GM18508 (cell line): ENCODE data around the gene NUDT6.
"Not testable (repeated sequence)": the region's sequence is repeated elsewhere in the genome, so short reads cannot be mapped to it uniquely, and the experiment has no call there.

Experiments
- ATAC-seq: cut with Tn5 transposase; IDR thresholded peaks from one replicate; pipeline ENCODE4 v1.9.1; 2021; ENCODE audit warnings: moderate number of reproducible peaks; ENCODE audit not compliant: insufficient read depth, unreplicated experiment

NUDT6 gene

DNA sequence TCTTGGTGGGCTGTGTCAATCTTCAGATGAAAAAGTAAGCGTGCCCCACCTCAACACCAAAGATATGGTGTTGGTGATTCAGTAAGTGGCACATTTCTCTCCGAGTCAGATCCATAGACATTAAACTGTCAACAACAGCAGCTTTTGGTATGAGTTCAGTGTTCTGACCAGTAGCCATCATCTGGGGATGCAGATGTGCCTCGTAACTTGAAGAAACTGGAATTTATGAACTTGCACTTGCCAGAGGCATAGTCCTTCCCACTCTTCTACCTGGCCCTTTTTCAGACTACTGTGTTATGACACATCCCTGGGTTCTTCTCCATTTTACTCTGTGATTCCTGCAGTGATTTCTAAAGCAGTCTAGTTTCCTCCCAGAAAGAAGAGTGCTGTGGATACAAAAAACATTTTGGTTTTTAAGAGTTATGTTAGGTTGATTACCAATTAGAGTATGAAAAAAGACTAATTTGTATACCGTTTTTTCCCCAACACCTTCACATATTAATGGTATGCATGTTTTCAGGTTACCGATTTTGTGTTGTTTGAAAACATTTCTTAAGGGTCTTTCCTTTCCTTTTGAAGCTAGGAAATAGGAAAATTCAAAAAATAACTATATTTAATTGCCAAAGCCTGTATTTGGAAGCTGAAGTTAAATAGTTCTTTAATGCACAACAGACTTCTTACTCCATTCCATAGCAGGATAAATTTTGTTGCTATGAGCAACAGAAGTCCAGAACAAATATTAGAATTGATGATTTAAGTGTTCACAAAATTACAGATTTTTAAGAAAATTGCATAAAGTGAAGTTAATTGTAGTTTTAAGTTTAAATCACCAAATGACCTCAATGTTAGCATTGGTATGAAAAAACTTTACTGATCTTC lies 39.3 kb downstream of the NUDT6 start:
- ATAC-seq: no peak

DNA sequence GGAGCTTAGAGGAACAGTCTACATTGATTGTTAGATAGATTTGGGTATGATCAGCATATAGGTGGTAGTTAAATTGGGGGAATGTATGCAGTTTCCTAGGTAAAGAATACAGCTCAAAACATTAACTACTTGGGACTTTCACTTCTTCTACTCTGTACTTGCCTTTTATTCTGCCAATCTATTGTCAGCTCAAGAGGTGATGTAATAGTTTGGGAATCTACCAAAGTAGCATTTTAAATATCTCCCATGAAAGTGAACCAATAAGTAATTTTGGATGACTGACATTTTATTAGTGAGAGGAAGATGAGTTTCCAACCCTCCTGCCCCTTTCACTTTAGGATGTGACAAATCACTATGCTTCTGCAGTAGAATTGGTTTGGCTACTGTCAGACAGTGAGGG lies 43.4 kb downstream of the NUDT6 start:
- no peak for ATAC-seq

DNA sequence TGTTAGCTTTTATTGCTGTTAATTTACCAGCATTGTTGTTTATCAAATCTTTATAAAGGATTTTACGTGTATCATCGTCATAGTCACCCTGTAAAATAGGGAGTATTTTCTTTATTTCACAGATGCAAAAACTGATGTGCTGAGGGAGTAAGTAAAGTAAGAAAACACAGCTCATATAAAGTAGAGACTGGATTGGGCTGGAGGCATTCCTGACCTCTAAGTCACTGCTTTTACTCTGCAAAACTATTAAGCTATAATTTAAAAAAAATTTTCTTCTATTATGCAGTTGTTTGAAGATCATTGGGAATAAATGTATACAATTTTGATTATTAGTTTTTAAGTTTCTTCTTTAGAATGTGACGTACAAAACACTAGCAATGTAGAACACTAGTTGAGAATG lies 45.9 kb downstream of the NUDT6 start:
- ATAC-seq: no peak

DNA sequence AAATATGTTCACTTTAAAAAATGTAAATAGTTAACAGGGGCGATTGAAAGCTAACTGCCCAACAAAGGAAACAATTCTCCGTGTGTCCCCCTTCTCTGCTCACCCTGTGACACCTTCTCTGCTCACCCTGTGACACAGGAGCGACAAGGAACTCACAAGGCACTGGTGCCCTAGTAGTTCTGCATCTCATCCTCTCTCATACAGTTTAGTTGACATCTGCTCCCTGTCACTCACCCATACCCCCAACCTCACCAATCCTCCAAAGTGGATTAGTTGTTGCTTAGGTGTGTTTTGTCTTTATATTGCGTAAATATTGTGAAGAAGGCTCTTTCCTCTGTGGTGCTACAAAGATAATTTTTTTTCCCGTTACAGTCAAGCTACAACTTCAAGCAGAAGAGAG lies 46.4 kb downstream of the NUDT6 start:
- ATAC-seq: no peak

DNA sequence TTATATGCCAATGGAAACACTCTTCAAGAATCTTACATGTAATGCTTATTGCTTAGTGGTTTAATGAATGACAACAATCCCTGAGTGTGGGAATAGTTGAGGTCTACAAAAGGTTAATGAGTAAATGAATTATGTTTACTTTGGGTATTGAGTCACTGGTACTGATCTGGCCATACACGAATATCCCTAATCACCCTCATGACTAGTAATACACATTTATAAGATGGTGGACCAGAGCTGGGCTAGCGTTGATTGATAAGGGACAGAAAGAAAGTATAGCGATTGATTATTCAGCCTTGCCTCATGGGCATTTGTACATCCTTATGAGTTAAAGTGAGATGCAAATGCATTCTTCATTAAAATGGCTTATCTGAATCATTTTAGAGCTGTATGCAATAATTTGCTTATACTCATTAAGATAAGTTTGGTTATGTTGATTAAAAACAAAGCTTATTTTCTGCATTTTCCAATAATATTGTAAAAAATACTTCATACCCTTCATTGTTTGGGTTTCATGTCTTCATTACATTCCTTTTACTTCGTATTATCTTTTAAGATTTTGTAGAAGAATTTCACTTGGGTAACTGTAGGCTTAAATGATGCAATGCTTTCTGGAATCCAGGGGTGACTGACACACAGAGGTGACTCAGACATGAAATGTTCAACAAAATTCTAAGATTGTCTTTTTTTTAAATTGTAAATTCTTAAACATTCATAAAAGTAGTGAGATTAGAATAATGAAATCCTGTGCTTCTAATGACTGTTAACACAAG lies 48.4 kb downstream of the NUDT6 start:
- ATAC-seq: peak; percentile 70

DNA sequence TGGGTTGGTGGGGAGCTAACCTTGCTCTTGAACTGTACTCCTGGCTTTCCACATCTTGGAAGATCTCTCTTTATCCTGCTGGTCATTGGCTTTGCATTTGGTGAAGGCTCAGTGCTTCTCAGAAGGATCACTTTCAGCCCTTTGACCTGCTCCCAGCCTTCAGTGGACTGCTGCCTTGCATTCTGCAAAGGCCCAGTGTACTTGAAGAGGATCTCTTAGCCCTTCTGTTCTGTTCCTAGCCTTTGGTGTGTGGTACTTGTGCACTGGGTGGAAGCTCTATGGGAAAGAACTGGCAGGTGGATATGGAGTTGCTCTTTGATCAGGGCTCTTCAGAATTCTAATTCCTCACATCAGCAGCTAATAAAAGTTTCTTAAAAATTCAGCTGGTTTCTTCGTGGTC lies 49.3 kb downstream of the NUDT6 start:
- ATAC-seq: no peak

DNA sequence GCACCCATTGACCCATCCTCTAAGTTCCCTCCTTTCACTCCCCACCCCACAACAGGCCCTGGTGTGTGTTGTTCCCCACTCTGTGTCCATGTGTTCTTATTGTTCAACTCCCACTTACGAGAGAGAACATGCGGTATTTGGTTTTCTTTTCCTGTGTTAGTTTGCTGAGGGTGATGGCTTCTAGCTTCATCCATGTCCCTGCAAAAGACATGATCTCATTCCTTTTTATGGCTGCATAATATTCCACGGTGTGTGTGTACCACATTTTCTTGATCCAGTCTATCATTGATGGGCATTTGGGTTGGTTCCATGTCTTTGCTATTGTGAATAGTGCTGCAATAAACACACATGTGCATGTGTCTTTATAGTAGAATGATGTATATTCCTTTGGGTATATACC lies 54.2 kb downstream of the NUDT6 start:
- not testable (repeated sequence) for ATAC-seq

DNA sequence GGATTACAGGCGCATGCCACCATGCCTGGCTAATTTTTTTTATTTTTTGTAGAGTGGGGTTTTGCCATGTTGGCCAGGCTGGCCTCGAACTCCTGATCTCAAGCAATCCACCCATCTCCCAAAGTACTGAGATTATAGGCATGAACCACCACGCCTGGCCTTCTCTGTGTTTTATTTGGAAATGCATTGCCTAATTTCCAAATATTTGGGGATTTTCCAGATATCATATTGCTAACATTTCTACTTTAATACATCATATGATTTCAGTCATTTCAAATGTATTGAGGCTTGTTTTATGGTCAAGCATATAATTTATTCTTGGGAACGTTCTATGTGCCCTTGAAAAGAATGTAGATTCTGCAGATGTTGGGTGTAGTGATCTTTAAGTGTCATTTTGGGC lies 57.0 kb downstream of the NUDT6 start:
- ATAC-seq: no peak

DNA sequence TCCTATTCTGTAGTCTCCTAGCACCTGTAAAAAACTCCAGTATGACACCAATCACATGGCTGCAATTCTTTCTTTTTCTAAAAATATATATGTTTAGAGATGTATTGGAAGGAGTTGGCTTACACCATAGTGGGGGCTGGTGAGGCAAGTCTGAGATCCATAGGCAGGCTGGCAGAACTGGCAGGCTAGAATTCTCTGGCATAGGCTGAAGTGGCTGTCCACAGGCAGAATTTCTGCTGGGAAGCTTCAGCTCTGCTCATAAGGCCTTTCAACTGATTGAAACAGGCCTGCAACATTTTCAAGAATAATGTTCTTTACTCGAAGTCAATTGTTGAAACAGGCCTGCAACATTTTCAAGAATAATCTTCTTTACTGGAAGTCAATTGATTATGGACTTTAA lies 58.8 kb downstream of the NUDT6 start:
- no peak for ATAC-seq

DNA sequence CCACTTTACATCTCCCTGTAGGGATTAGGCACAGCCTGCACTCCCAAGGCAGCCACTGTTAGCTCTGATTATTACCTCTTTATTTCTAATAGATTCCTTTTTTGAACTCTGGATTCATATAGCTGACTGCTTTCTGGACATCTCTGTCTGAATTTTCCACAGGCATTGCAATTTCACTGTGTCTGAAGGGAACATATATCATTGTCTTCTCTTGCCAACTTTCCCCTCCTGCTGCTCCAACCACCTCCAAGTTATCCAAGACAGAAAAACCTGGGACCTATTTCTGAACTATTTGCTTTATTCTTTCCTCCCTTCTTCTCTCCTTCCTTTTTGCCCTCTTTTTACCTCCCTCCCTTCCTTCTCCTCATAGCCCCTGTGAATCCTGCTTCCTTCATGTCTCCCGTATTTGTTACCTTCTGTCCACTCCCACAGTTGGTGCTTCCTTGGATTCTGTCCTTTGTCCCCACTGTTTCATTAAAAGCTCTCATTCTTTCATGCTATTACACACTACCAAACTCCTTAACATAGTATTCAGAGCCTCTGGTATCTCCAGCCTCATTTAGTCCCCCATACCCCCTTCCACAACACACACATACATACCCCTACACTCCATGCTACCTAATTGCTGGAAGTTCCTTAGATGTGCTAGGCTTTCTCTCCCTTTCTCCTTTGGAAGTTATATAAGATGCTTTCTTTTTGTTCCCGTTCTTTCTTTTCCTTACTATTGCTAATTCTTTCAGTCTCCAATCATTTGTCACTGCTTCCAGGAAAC lies 61.0 kb downstream of the NUDT6 start:
- ATAC-seq: no peak

DNA sequence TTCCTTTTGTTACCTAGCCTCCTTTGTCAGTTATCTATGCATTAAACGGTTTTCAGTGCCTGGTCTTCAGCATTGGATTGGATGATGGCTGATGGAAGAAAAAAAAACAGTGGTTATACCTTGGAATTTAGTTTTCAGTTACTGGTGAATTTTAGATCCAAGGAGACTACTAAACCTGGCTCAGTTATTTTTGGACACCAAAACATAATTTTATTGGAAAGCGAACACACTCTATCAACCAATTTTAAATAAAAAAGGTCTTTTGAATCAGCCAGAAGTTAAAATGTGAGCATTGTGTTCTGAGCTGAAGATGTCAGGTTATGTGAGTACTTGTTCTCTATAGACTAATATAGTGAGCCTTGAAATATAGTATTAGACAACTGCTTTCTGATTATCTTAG lies 63.7 kb downstream of the NUDT6 start:
- ATAC-seq: no peak

DNA sequence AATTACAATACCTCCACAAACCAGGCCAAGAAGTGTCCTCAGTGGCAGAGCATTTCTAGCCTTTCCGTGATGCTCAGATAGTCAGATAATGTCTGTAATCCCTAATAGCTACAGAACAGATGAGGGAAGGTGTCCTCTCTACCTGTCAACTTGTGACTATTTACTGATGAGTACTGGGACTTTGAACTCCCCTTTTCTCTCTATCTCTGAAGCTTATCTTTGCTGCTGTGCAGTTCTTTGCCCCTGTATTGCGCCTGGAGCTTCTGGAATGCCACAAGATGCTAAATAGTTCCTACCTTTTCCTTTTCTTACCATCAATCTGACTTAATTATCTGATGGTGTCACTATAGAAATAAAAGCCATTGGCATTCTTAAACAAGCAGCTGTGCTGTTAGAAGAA lies 65.2 kb downstream of the NUDT6 start:
- ATAC-seq: no peak

DNA sequence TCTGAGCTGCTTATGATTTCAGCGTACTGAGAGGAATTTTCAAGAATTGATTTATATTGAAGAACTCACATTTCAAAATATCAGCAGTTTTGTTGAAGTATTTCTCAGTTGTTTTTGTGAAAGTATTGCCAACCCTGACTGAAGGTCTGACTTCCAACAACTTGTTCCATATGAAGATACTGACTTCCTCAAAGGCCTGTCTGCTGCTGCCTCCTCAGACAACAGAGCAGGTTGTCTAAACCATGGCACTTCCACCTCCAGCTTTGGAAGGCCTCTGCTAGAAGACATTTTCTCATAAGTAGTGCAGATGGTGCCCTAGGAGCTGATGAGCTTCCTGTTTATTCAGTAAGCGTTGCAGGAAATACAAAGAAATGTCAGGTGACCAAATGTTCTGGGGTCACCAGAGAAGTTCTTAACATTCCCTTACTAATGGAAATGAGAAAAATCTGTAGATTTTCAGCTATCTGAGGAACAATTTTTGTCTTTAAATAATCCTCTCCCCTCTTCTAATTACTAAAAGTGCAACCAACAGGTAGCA lies 67.0 kb downstream of the NUDT6 start:
- no peak for ATAC-seq

DNA sequence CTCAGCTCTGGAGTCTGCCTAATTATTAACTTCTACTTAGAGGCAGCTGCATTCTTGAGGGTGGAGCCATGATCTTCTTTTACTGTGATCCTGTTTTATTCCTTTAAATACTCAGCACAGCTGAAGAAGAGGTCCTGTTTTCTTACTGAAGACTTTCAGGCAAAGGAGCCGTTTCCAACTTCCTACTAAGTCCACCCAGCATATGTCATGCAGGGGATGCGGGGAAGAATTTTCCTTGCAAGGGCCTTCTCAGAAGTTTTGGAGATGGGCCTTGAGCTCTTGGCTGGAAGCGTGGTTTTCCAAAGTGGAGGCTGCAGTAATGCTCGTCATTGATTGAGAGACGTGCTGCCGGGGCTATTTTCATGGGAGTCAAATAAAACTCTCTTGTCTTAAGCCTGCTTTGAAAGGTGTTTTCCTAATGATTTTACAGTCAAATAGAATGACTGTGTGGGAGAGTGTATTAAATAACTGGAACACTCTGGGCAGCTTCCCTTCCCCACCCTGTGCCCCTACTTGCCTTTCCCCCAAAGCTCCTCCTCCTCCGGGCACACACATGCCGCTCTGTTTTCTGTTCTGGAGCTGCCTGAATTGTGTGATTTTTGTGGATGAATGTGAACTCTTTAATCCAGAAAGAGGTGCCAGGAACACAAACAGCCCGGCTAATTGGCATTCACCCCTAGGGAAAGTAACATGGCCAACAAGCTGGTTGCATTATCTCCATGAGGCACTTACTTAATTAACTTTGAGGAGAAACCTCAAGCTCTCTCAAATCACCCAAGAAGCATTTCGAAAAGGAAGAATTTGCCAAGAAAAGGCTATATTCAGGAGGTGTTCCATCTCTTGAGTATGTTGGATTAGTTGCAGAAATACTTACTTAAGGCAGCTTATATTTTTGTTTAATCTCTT lies 67.7 kb downstream of the NUDT6 start:
- ATAC-seq: no peak

DNA sequence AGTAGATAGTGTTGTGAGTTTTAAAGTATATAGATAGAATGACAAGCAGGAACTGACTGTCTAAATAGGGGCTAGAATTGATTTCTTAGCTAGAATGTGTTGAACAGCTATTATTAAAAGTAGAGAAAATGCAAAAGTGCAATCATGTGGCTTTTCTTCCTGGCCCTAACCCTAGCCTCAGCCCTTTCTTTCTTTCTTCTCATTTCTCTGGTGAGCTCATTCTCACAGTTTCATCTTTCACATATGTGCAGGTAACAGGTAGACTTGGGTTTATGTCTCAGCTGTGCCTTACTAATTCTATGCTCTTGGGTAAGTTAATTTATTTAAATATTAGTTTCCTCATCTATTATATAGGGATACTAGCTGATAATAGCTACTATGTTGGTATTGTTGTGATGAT lies 70.8 kb downstream of the NUDT6 start:
- no peak for ATAC-seq

DNA sequence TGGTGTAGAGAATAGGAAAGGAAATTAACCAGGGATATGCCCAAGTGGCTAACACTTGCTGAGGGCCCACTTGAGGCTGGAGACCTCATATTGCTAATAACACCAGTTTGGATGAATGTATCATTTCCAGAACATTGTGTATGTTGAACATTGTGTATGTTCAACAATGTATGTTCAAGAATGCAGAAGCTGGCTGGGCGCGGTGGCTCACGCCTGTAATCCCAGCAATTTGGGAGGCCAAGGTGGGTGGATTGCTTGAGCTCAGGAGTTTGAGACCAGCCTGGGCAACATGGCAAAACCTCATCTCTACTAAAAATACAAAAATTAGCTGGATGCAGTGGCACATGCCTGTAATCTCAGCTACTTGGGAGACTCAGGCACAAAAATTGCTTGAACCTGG lies 72.6 kb downstream of the NUDT6 start:
- not testable (repeated sequence) for ATAC-seq

DNA sequence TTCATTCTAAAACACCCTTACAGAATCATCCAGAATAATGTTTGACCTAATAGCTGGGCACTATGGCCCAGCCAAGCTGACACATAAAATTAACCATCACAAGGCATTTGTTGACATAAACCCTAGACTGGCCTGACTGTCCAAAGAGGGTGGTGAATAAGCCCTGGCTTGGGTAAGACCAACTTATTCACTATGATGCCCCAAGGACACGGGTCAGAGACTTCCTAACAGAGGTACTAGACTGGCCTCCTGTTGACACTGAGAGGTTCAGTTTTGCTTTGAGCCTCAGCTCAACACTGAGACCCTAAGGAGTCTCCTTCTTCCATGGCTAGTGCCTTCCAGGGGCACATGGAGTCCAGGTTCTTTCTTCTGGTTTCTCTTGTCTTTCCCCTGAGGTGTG lies 74.5 kb downstream of the NUDT6 start:
- ATAC-seq: no peak

DNA sequence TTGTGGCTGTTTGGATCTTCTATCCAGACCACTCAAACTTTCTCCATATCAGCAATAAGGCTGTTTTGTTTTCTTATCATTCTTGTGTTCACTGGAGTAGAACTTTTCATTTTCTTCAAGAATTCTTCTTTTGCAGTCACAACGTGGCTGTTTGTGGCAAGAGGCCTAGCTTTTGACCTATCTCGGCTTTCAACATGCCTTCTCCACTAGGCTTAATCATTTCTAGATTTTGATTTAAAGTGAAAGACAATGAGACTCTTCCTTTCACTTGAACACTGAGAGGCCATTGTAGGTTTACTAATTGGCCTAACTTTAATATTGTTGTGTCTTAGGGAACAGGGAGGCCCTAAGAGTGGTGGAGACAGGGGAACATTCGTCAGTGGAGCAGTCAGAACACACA lies 76.6 kb downstream of the NUDT6 start:
- no peak for ATAC-seq

DNA sequence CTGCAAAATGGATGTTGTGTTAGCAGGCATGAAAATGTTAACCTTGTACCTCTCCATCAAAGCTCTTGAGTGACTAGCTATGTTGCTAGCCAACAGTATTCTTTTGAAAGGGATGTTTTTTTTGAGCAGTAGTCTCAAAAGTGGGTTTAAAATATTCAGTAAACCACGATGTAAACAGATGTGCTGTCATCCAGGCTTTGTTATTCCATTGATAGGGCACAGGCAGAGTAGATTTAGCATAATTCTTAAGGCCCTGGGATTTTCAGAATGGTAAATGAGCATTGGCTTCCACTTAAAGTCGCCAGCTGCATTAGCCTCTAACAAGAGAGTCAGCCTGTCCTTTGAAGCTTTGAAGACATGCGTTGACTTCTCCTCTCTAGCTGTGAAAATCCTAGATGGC lies 77.3 kb downstream of the NUDT6 start:
- ATAC-seq: no peak

DNA sequence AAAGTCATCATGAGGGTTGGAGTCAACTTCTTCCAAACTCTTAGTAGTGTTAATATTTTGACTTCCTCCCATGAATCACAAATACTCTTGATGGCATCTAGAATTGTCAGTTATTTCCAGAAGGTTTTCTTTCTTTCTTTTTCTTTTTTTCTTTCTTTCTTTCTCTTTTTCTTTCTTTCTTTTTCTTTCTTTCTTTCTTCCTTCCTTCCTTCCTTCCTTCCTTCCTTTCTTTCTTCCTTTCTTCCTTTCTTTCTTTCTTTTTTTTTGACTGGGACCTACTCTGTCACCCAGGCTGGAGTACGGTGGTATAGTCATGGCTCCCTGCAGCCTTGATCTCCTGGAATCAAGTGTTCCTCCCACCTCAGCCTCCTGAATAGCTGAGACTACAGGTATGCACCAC lies 78.0 kb downstream of the NUDT6 start:
- ATAC-seq: not testable (repeated sequence)
